COR-L47 (cell line): ENCODE results near the gene MAD1L1.

Source experiments
- DNase-seq: peaks from one replicate; lab custom pipeline; 2025; lab: John Stamatoyannopoulos, UW

The MAD1L1 gene

GRCh38 chr7:2258661-2259365, 26.1 kb upstream of the MAD1L1 start:
- no peak for DNase-seq

GRCh38 chr7:2257651-2258050, 24.9 kb upstream of the MAD1L1 start:
- no peak for DNase-seq

- no peak for DNase-seq
Measured at GRCh38 chr7:2257046-2257551, 24.4 kb upstream of the MAD1L1 start.

GRCh38 chr7:2256306-2257045, 23.7 kb upstream of the MAD1L1 start:
- no peak for DNase-seq

GRCh38 chr7:2255145-2256139, 22.7 kb upstream of the MAD1L1 start:
- DNase-seq: no peak

- DNase-seq: no peak
Measured at GRCh38 chr7:2254429-2255144, 21.8 kb upstream of the MAD1L1 start.

- no peak for DNase-seq
Measured at GRCh38 chr7:2253525-2254244, 20.9 kb upstream of the MAD1L1 start.

GRCh38 chr7:2253021-2253420, 20.3 kb upstream of the MAD1L1 start:
- DNase-seq: no peak

- no peak for DNase-seq
Measured at GRCh38 chr7:2251841-2252771, 19.4 kb upstream of the MAD1L1 start.

- no peak for DNase-seq
Measured at GRCh38 chr7:2251381-2251780, 18.6 kb upstream of the MAD1L1 start.

GRCh38 chr7:2249744-2250323, 17.1 kb upstream of the MAD1L1 start:
- no peak for DNase-seq

- no peak for DNase-seq
Measured at GRCh38 chr7:2248984-2249694, 16.4 kb upstream of the MAD1L1 start.

- DNase-seq: no peak
Measured at GRCh38 chr7:2247141-2247995, 14.6 kb upstream of the MAD1L1 start.

GRCh38 chr7:2245883-2246675, 13.3 kb upstream of the MAD1L1 start:
- DNase-seq: no peak

GRCh38 chr7:2244404-2244995, 11.8 kb upstream of the MAD1L1 start:
- no peak for DNase-seq

- DNase-seq: no peak
Measured at GRCh38 chr7:2243458-2243857, 10.7 kb upstream of the MAD1L1 start.
